Sigmoid colon (tissue), 7 donors: ENCODE measurements around the gene SAFB. TPM values are rescaled to one million over a fixed set of nuclear protein-coding genes. Genes with fewer than 3 reads are reported as not detected.

ENCODE experiments used
- DNase-seq: peaks from one replicate; pipeline ENCODE4 v3.0.0-alpha.2; 2019
- H3K27ac ChIP-seq, 4 donors: fragments of 200-600 bp; sonication (generic); one replicate each; pipeline ENCODE4 v1.5.1; 2016 to 2019; ENCODE audit warnings: mild to moderate bottlenecking in 1 of 4
- H3K27me3 ChIP-seq, 3 donors: fragments of 200-600 bp; sonication (generic); one replicate each; pipeline ENCODE4 v1.5.1; 2019; ENCODE audit warnings: mild to moderate bottlenecking in 1 of 3
- H3K36me3 ChIP-seq, 4 donors: fragments of 200-600 bp; sonication (generic); one replicate each; pipeline ENCODE4 v1.5.1; 2016 to 2019
- H3K4me1 ChIP-seq, 4 donors: fragments of 200-600 bp; sonication (generic); one replicate each; pipeline ENCODE4 v1.5.1; 2017 to 2019
- H3K4me3 ChIP-seq, 4 donors: fragments of 200-600 bp; sonication (generic); one replicate each; pipeline ENCODE4 v1.5.1; 2017 to 2019; ENCODE audit warnings: mild to moderate bottlenecking in 2 of 4, moderate library complexity in 1 of 4
- H3K9me3 ChIP-seq, 4 donors: fragments of 200-600 bp in 3 of 4; sonication (generic) in 3 of 4; one replicate each; pipeline versions ENCODE4 v1.5.1 to v1.6.1; 2013 to 2019
- EP300 ChIP-seq, 4 donors: sonication (generic); formaldehyde crosslinking; IDR thresholded peaks; one replicate each; pipeline ENCODE4 v1.6.1; 2017; ENCODE audit warnings: antibody characterized with exemption in 4 of 4
- POLR2A ChIP-seq, 2 donors: fragments of 450-650 bp; IDR thresholded peaks; one replicate each; pipeline ENCODE4 v1.6.1; 2016; ENCODE audit warnings: antibody characterized with exemption in 2 of 2, mild to moderate bottlenecking in 2 of 2, moderate library complexity in 2 of 2
- POLR2AphosphoS5 ChIP-seq, 4 donors: sonication (generic); formaldehyde crosslinking; IDR thresholded peaks; one replicate each; pipeline ENCODE4 v1.6.1; 2017; ENCODE audit warnings: antibody characterized with exemption in 4 of 4
- WGBS, 2 donors: extraction: QIAGEN DNeasy Blood & Tissue Kit; methylation state at CpG; one replicate each; pipeline ENCODE4 v1.1.7; 2013; 5-methylcytosine and 5-hydroxymethylcytosine counted together
- intact Hi-C: fragments of 100-400 bp; cut with DNase I; formaldehyde crosslinking; loops from one replicate; pipeline ENCODE4 v1.15.1; 2023
- polyA plus RNA-seq, 3 donors: library from polyadenylated mRNA; stranded (reverse); fragments of 200-250 nt; gene quantifications; one replicate each; pipeline ENCODE4 v1.2.3, GENCODE V29; 2013
- total RNA-seq, 4 donors: library from RNA; depleted of rRNA; stranded (reverse); fragments of >200 nt; gene quantifications; one replicate each; pipeline ENCODE4 v1.1.0, GENCODE V29; 2016
- TF ChIP-seq, protein P1 (sequence below), 4 experiments: fragments of 450-650 bp in 3 of 4; fragments of 200-600 bp in 1 of 4; IDR thresholded peaks; one replicate each; pipeline ENCODE4 v1.5.1; 2016 to 2019; ENCODE audit warnings: antibody characterized with exemption in 4 of 4, mild to moderate bottlenecking in 3 of 4, moderate library complexity in 2 of 4
- donor health status: healthy with polysubstance abuse.
- donor health status: Bipolar disorder and iron deficiency.
- donor health status: healthy.

SAFB gene
- total and polyA plus RNA-seq, 7 donors = 25.7 to 75.9 (median 54.6) TPM

DNA sequence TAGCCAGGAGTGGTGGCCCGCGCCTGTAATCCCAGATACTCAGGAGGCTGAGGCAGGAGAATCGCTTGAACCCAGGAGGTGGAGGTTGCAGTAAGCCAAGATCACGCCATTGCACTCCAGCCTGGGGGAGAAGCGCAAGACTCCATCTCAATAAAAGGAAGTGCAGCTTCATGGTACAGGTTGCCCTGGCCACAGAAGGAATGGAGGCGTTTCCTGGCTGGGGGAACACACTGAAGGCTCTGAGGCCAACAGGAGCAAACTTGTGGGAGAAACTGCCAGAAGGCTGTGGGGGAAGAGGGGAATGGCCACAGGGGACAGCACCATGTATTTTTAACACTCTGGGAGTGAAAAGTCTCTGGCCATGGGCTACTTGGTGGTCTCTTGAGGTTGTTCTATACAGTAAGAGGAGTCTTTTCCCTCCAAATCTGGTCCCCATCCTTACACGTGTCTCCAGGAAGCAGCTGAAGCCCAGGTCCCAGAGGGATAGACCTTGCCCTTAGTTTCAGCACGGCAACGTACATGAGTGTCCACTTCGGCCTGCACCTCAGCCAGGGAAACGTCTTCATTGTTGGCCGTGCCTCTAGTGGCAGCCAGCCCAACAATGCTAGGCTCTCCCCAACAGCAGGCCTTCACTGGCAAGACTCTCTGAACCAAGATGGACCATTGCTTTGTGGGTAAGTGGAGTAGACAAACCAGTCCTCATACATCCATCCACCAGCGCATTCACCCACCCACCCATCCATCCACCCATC lies 50.0 kb downstream of the SAFB start:
- WGBS, 2 donors = 92 to 95% methylated on average over 13 of the region's 13 CpGs
- H3K27me3 ChIP-seq = no peaks in the 10 kb centered on the region
- no peak overlapping the region for H3K27ac ChIP-seq
- TF ChIP-seq EP300 (IDR thresholded peaks at IDR 0.05) (no peak), POLR2AphosphoS5 (IDR thresholded peaks at IDR 0.05) (no peak), POLR2A (IDR thresholded peaks at IDR 0.05) (no peak)
- TF ChIP-seq, protein P1, sequence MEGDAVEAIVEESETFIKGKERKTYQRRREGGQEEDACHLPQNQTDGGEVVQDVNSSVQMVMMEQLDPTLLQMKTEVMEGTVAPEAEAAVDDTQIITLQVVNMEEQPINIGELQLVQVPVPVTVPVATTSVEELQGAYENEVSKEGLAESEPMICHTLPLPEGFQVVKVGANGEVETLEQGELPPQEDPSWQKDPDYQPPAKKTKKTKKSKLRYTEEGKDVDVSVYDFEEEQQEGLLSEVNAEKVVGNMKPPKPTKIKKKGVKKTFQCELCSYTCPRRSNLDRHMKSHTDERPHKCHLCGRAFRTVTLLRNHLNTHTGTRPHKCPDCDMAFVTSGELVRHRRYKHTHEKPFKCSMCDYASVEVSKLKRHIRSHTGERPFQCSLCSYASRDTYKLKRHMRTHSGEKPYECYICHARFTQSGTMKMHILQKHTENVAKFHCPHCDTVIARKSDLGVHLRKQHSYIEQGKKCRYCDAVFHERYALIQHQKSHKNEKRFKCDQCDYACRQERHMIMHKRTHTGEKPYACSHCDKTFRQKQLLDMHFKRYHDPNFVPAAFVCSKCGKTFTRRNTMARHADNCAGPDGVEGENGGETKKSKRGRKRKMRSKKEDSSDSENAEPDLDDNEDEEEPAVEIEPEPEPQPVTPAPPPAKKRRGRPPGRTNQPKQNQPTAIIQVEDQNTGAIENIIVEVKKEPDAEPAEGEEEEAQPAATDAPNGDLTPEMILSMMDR (IDR thresholded peaks at IDR 0.05) = no peak
- DNase-seq = no peak
- H3K4me1 ChIP-seq = no peaks in the 10 kb centered on the region
- H3K4me3 ChIP-seq = no peak overlapping the region
- intact Hi-C loops = no loop called here
- H3K36me3 ChIP-seq = peaks cover 10 to 33% (median 14%) of the 10 kb centered on the region in 4 donors
- no peaks in the 10 kb centered on the region for H3K9me3 ChIP-seq

DNA sequence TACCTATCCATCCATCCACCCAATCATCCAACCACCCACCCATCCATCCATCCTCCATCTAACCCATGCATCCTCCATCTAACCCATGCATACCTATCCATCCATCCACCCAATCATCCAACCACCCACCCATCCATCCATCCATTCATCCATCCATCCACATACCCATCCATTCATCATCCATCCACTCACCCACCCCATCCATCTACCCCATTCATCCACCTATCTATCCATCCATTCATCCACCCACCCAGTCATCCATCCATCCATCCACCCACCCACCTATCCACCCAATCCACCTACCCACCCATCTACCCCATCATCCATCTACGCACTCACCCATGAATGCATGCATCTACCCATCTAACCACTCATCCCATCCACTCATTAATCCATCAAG lies 50.9 kb downstream of the SAFB start:
- Histone ChIP-seq H3K36me3 (peaks cover 9 to 30% (median 12%) of the 10 kb centered on the region in 4 donors), H3K27ac (no peak overlapping the region), H3K4me1 (peaks cover 0 to under 1% (median under 1%) of the 10 kb centered on the region in 4 donors), H3K27me3 (no peaks in the 10 kb centered on the region), H3K9me3 (no peaks in the 10 kb centered on the region), H3K4me3 (no peak overlapping the region)
- TF ChIP-seq POLR2AphosphoS5 (IDR thresholded peaks at IDR 0.05) (no peak), EP300 (IDR thresholded peaks at IDR 0.05) (no peak), POLR2A (IDR thresholded peaks at IDR 0.05) (no peak)
- TF ChIP-seq, protein P1 (IDR thresholded peaks at IDR 0.05) = no peak
- 95 to 98% methylated on average over 1 of the region's 1 CpG for WGBS, 2 donors
- intact Hi-C loops = no loop called here
- no peak for DNase-seq

DNA sequence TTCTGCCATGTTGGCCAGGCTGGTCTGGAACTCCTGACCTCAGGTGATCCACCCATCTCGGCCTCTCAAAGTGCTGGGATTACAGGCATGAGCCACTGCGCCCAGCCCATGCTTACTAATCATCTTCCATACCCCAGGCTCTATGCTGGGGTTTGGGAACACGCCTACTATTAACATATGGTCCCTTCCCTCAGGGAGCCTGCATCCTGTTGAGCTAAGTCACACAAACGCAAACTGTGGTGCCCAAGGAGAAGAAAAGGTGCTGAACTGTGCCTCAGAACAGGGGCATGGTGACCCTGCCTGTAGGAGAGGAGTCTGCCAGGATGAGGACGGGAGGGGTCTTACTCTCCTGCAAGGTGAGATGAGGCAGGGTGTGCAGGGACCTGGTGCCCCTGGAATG lies 51.8 kb downstream of the SAFB start:
- no peak overlapping the region for H3K27ac ChIP-seq
- H3K36me3 ChIP-seq = peaks cover under 1 to 20% (median 4%) of the 10 kb centered on the region in 4 donors
- DNase-seq = no peak
- no peak overlapping the region for H3K4me3 ChIP-seq
- 90 to 91% methylated on average over 5 of the region's 5 CpGs for WGBS, 2 donors
- no peaks in the 10 kb centered on the region for H3K9me3 ChIP-seq
- TF ChIP-seq POLR2A (IDR thresholded peaks at IDR 0.05) = no peak
- TF ChIP-seq, protein P1 (IDR thresholded peaks at IDR 0.05) = no peak
- TF ChIP-seq POLR2AphosphoS5 (IDR thresholded peaks at IDR 0.05) = no peak
- TF ChIP-seq EP300 (IDR thresholded peaks at IDR 0.05) = no peak
- peaks cover 0 to 10% (median 9%) of the 10 kb centered on the region in 4 donors for H3K4me1 ChIP-seq
- no peaks in the 10 kb centered on the region for H3K27me3 ChIP-seq
- intact Hi-C loops = no loop called here

DNA sequence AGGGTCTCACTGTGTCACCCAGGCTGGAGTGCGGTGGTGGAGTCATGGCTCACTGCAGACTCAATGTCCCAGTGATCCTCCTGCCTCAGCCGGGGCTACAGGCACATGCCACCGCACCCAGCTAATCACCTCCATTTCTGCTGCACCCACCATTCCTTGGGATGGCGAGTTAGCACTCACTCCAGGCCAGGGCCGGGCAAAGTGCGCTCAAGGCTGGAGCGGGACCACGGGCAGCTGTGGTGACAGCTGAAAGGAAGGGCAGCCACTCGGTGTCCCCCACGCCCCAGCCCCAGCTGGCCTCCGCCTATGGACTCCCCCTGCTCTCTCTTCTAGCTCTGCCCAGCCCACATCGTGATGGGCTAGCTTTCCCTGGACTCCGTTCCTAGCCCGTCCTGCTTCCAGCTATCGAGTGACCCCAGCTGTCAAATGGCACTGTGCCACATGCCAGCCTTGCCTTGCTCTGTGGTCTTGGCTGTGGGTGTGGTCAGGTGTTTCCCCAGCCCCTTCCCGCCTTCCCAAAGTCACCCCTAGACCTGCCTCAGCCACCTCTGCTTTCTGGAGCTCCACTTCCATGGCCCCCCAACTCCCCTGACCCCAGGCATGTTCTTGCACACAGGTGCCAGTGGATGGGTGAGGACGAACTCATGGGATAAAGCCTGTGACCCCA lies 53.4 kb downstream of the SAFB start:
- H3K36me3 ChIP-seq = peaks cover 0 to 14% (median 3%) of the 10 kb centered on the region in 4 donors
- H3K27me3 ChIP-seq = no peaks in the 10 kb centered on the region
- H3K27ac ChIP-seq = no peak overlapping the region
- DNase-seq = no peak
- intact Hi-C loops = no loop called here
- TF ChIP-seq POLR2AphosphoS5 (IDR thresholded peaks at IDR 0.05) (no peak), EP300 (IDR thresholded peaks at IDR 0.05) (no peak), POLR2A (IDR thresholded peaks at IDR 0.05) (no peak)
- TF ChIP-seq, protein P1 (IDR thresholded peaks at IDR 0.05) = no peak
- H3K4me3 ChIP-seq = no peak overlapping the region
- H3K9me3 ChIP-seq = no peaks in the 10 kb centered on the region
- WGBS, 2 donors = 27 to 79% methylated on average over 17 of the region's 17 CpGs
- peaks cover 0 to 16% (median 13%) of the 10 kb centered on the region in 4 donors for H3K4me1 ChIP-seq
